Ishikawa (cell line): ENCODE data around the gene TXNDC16.

Experiments
- CEBPB ChIP-seq: IDR thresholded peaks from 2 replicates; pipeline ENCODE4 v1.6.1; 2012
- CREB1 ChIP-seq: IDR thresholded peaks from 2 replicates; pipeline ENCODE4 v1.6.1; 2012; ENCODE audit warnings: low read depth
- EGR1 ChIP-seq: IDR thresholded peaks from 2 replicates; pipeline ENCODE4 v1.6.1; 2012
- EP300 ChIP-seq: IDR thresholded peaks from 2 replicates; pipeline ENCODE4 v1.6.1; 2012; ENCODE audit warnings: borderline replicate concordance
- FOXM1 ChIP-seq: IDR thresholded peaks from 2 replicates; pipeline ENCODE4 v1.6.1; 2012; ENCODE audit warnings: low read depth, borderline replicate concordance
- NFIC ChIP-seq: IDR thresholded peaks from 2 replicates; pipeline ENCODE4 v1.6.1; 2012
- RAD21 ChIP-seq: IDR thresholded peaks from 2 replicates; pipeline ENCODE4 v1.6.1; 2012; ENCODE audit warnings: low read depth
- TAF1 ChIP-seq: IDR thresholded peaks from 2 replicates; pipeline ENCODE4 v1.6.1; 2012; ENCODE audit warnings: low read depth, mild to moderate bottlenecking
- TCF12 ChIP-seq: IDR thresholded peaks from 2 replicates; pipeline ENCODE4 v1.6.1; 2012; ENCODE audit warnings: low read depth
- TEAD4 ChIP-seq: IDR thresholded peaks from 2 replicates; pipeline ENCODE4 v1.6.1; 2012
- YY1 ChIP-seq: IDR thresholded peaks from 2 replicates; pipeline ENCODE4 v1.6.1; 2012; ENCODE audit warnings: low read depth
- ZBTB7A ChIP-seq: IDR thresholded peaks from 2 replicates; pipeline ENCODE4 v1.6.1; 2012; ENCODE audit warnings: low read depth
- TF ChIP-seq, protein P1 (sequence below): IDR thresholded peaks from 2 replicates; pipeline ENCODE4 v1.6.1; 2012
- TF ChIP-seq, protein P2 (sequence below): IDR thresholded peaks from 2 replicates; pipeline ENCODE4 v1.6.1; 2012
- TF ChIP-seq, protein P3 (sequence below): IDR thresholded peaks from 2 replicates; pipeline ENCODE4 v1.6.1; 2012; ENCODE audit warnings: low read depth, mild to moderate bottlenecking

The TXNDC16 gene

DNA sequence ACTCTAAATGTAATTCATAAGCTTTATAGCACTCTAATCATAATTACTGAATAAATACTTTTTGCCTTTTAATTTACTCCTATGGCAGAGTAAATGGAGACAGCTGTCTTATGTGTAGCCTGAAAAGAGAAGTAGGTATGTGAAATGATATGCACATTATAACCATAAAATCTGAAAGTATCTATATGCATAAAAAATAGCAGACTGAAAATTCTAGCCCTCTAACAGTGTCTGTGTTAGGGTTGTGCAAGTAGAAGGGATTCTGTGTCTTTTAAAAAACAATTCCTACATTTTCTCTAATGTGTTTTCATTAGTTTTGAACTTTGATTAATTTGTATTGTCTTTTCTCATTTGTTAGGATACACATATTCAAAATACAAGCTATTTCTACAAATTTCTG, 94.9 kb downstream of the TXNDC16 start:
- TF ChIP-seq EGR1 (no peak), EP300 (no peak), CEBPB (no peak)

DNA sequence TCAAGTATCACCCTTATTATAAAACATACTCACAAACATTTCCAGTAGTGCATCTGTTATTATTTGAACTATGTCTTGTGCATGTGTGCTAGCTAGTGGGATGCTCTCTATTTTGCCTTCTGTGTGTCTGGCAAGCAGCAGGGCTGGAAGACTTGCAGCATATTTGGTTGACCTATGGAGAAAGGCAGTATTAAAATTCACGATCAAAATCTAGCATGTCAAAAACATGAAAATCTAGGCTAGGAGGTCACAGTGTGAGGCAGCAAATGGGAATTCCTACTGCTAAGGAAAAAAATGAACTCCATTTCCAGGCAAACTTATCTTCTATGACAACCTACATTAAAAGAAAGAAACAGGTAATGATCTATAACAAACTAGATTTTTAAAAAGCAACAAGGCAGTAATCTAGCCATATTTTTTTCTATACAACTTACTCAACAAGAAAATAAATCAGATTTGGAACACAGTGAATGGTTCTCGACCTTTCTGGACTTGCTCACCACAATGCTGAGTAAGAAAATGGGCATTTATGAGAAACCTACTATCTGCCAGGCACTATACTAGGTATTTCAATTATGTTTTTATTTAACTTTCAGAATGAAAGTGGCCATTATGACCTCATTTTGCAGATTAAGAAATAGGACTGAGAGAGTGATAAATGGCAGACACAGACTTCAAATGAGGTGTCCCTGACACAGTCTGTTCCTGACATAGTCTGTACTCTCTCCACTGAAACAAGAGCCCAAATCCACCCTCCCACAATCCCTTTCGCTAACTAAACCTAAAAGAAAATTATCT, 96.8 kb downstream of the TXNDC16 start:
- TF ChIP-seq EGR1 (no peak), ZBTB7A (no peak), CEBPB (no peak), CREB1 (no peak), RAD21 (no peak), FOXM1 (no peak), NFIC (no peak), TCF12 (no peak), TAF1 (no peak), TEAD4 (no peak), EP300 (no peak), YY1 (no peak)
- TF ChIP-seq, protein P1, sequence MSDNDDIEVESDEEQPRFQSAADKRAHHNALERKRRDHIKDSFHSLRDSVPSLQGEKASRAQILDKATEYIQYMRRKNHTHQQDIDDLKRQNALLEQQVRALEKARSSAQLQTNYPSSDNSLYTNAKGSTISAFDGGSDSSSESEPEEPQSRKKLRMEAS, result no peak
- TF ChIP-seq, protein P2, sequence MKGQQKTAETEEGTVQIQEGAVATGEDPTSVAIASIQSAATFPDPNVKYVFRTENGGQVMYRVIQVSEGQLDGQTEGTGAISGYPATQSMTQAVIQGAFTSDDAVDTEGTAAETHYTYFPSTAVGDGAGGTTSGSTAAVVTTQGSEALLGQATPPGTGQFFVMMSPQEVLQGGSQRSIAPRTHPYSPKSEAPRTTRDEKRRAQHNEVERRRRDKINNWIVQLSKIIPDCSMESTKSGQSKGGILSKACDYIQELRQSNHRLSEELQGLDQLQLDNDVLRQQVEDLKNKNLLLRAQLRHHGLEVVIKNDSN, result no peak
- TF ChIP-seq, protein P3, sequence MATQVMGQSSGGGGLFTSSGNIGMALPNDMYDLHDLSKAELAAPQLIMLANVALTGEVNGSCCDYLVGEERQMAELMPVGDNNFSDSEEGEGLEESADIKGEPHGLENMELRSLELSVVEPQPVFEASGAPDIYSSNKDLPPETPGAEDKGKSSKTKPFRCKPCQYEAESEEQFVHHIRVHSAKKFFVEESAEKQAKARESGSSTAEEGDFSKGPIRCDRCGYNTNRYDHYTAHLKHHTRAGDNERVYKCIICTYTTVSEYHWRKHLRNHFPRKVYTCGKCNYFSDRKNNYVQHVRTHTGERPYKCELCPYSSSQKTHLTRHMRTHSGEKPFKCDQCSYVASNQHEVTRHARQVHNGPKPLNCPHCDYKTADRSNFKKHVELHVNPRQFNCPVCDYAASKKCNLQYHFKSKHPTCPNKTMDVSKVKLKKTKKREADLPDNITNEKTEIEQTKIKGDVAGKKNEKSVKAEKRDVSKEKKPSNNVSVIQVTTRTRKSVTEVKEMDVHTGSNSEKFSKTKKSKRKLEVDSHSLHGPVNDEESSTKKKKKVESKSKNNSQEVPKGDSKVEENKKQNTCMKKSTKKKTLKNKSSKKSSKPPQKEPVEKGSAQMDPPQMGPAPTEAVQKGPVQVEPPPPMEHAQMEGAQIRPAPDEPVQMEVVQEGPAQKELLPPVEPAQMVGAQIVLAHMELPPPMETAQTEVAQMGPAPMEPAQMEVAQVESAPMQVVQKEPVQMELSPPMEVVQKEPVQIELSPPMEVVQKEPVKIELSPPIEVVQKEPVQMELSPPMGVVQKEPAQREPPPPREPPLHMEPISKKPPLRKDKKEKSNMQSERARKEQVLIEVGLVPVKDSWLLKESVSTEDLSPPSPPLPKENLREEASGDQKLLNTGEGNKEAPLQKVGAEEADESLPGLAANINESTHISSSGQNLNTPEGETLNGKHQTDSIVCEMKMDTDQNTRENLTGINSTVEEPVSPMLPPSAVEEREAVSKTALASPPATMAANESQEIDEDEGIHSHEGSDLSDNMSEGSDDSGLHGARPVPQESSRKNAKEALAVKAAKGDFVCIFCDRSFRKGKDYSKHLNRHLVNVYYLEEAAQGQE, result no peak

DNA sequence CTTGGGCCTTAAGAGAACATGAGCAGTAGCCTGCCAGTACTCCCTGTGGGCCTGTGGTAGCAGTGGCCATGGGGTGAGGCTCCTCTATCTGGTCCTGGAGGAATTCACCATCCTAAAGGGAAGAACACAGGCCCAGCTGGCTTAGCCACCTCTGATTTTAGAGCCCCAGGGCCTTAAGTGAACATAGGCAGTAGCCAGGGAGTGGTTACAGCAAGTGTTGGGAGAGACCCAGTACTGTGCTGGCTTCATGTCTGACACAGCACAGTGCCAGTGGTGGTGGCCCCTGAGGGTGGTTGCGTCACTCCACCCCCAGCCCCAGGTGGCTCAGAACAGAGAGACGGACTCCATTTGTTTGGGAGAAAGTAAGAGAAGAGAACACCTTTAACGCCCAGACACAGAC, 105.1 kb downstream of the TXNDC16 start:
- TF ChIP-seq TCF12, result no peak

DNA sequence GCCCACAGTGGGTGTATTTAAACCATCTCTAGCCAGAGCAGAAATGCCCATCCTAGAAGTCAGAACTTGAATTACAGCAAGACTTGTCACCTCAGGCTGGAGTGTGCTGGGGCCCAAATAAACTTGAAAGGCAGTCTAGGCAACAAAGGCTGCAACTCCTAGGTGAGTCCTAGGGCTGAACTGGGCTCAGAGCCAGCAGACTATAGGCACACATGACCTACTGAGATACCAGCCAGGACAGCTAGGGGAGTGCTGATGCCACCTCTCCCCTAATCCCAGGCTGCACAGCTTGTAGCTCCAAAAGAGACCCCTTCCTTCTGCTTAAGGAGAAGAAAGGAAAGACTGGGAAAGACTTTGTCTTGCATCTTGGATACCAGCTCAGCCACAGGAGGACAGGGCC, 106.0 kb downstream of the TXNDC16 start:
- TF ChIP-seq, protein P1, result no peak
- TF ChIP-seq TCF12 (no peak), NFIC (no peak), EGR1 (no peak), RAD21 (no peak), YY1 (no peak), FOXM1 (no peak), TAF1 (no peak), CEBPB (no peak), TEAD4 (no peak), ZBTB7A (no peak), EP300 (no peak), CREB1 (no peak)

DNA sequence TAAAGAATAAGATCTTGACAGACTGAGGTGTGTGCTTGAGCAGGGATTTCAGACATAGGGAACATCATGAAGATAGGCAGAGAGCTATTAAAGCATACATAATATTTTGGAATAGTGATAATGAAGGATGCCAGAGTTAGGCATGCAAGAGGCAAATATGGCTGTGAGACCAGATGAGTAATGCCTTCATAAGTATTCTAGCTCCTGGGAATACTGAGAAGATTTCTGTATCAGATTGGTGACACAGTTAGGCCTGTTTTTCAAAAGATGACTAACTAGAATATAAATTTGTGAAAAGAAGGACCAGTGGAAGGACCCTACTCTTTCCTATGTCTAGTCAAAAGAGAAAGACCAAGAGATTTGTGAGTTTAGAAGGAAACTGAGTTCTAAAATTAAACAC, 108.8 kb downstream of the TXNDC16 start:
- TF ChIP-seq RAD21, result no peak
- no peak for TF ChIP-seq ZBTB7A
- no peak for TF ChIP-seq TCF12
- TF ChIP-seq YY1, result no peak
- TF ChIP-seq TAF1, result no peak
- TF ChIP-seq, protein P2, result no peak
- TF ChIP-seq, protein P1, result no peak
- no peak for TF ChIP-seq CREB1
- no peak for TF ChIP-seq EP300
- TF ChIP-seq, protein P3, result no peak
- TF ChIP-seq FOXM1, result no peak
- TF ChIP-seq TEAD4, result no peak
- TF ChIP-seq CEBPB, result no peak

DNA sequence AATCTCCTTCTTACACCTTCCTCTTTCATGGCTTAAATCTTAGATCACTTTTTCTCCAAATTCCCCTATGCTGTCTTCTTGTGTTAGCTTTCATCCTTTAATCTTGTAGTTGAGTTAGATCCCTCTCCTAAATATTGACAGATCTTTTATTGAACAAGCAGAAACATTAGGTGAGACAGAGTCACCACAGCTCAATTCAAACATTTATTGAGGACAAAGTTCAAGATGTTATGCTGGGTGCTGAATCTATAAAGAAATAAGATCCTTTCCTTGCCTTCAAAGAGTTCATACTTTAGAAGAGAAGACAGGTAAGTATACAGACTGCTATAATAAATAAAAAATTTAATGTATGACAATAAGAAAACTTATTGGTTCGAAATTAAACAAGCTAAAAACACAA, 109.7 kb downstream of the TXNDC16 start:
- no peak for TF ChIP-seq RAD21
- TF ChIP-seq TEAD4, result no peak
- TF ChIP-seq, protein P3, result no peak
- no peak for TF ChIP-seq ZBTB7A
- TF ChIP-seq EP300, result no peak
- TF ChIP-seq CEBPB, result no peak
- TF ChIP-seq NFIC, result no peak
